PC-9 (cell line): ENCODE data around the gene TEX51.

Experiments
- CTCF ChIP-seq: fragments of 200-600 bp; sonication (generic); conservative IDR thresholded peaks from 2 replicates; pipeline ENCODE4 v1.6.1; 2017; ENCODE audit warnings: mixed run types, antibody characterized with exemption, mild to moderate bottlenecking, moderate library complexity
- EZH2 ChIP-seq: fragments of 200-600 bp; sonication (generic); IDR thresholded peaks from 2 replicates; pipeline ENCODE4 v1.8.0; 2017; ENCODE audit warnings: antibody characterized with exemption, low read depth

GRCh38 chr2:126916744-126917143 is 18.1 kb downstream of the TEX51 start:
- TF ChIP-seq CTCF (no peak), EZH2 (no peak)
